Loucy (cell line): ENCODE measurements around the gene CDH12.

Experiments used
- H2AFZ ChIP-seq: fragments of 200-600 bp; sonication (generic); 2 replicates; pipeline ENCODE4 v1.6.0; 2016; ENCODE audit warnings: antibody characterized with exemption, mild to moderate bottlenecking, low read length, moderate library complexity
- H3F3A ChIP-seq: fragments of 200-600 bp; 2 replicates; pipeline ENCODE4 v1.6.0; 2016; ENCODE audit warnings: antibody characterized with exemption, low read depth, mild to moderate bottlenecking
- H3K27me3 ChIP-seq: fragments of 200-600 bp; sonication (generic); 2 replicates; pipeline ENCODE4 v1.6.1; 2014; ENCODE audit warnings: low read length, mild to moderate bottlenecking; ENCODE audit not compliant: insufficient read depth, poor library complexity, severe bottlenecking
- H3K36me3 ChIP-seq: fragments of 200-600 bp; sonication (generic); 2 replicates; pipeline ENCODE4 v1.6.1; 2016; ENCODE audit warnings: low read length; ENCODE audit not compliant: insufficient read depth
- H3K4me1 ChIP-seq: fragments of 200-600 bp; sonication (generic); 2 replicates; pipeline ENCODE4 v1.5.1; 2014; ENCODE audit warnings: low read length, mild to moderate bottlenecking; ENCODE audit not compliant: insufficient read depth, poor library complexity, severe bottlenecking
- H3K4me2 ChIP-seq: fragments of 200-600 bp; sonication (generic); 2 replicates; pipeline ENCODE4 v1.6.0; 2014; ENCODE audit warnings: antibody characterized with exemption, low read length, low read depth, mild to moderate bottlenecking; ENCODE audit not compliant: poor library complexity, severe bottlenecking
- H3K4me3 ChIP-seq: fragments of 200-600 bp; sonication (generic); 2 replicates; pipeline ENCODE4 v1.5.1; 2014; ENCODE audit warnings: low read length, mild to moderate bottlenecking, mixed read lengths; ENCODE audit not compliant: poor library complexity, severe bottlenecking
- H3K79me2 ChIP-seq: fragments of 200-600 bp; sonication (generic); 2 replicates; pipeline ENCODE4 v1.6.1; 2014; ENCODE audit warnings: low read length; ENCODE audit not compliant: insufficient read depth
- H3K9ac ChIP-seq: fragments of 200-600 bp; sonication (generic); 2 replicates; pipeline ENCODE4 v1.6.0; 2014; ENCODE audit warnings: mild to moderate bottlenecking, low read depth, low read length, moderate library complexity; ENCODE audit not compliant: poor library complexity, severe bottlenecking
- H3K9me2 ChIP-seq: fragments of 200-600 bp; sonication (generic); replicated peaks from 2 replicates; pipeline ENCODE4 v1.6.1; 2016; ENCODE audit warnings: low read depth, low read length, mixed read lengths
- H3K9me3 ChIP-seq: fragments of 200-600 bp; sonication (generic); 2 replicates; pipeline ENCODE4 v1.6.1; 2014; ENCODE audit warnings: mild to moderate bottlenecking, antibody characterized with exemption, low read length, low read depth; ENCODE audit not compliant: insufficient read depth
- H4K20me1 ChIP-seq: fragments of 200-600 bp; sonication (generic); 2 replicates; pipeline ENCODE4 v1.6.0; 2014; ENCODE audit warnings: antibody characterized with exemption, low read length, mild to moderate bottlenecking; ENCODE audit not compliant: insufficient read depth, poor library complexity, severe bottlenecking
- EZH2phosphoT487 ChIP-seq: fragments of 200-600 bp; IDR thresholded peaks from 2 replicates; pipeline ENCODE4 v1.6.1; 2018; ENCODE audit warnings: antibody characterized with exemption, mild to moderate bottlenecking, moderate library complexity, borderline replicate concordance
- TF ChIP-seq, protein P1 (sequence below): fragments of 200-600 bp; sonication (generic); conservative IDR thresholded peaks from 2 replicates; pipeline ENCODE4 v1.5.1; 2014; ENCODE audit warnings: mild to moderate bottlenecking, antibody characterized with exemption, low read length

Gene CDH12

DNA sequence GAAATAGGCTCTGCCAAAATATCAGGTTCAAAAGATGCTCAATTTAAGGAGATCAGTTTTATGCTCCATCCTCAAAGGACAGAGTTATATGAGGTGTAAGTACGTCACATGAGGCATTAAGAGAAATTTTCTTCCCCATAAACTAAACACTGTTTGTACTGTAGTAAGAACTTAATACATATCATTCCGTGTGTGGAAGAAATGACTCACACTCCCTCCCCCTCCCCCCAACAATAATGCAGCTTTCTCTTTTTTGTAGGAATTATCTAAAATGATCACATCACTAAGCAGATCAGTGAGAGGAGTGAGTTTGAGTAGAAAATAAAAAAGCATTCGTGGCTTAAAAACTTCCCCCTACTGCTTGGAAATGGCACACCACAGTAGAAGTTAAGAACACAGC is 2.2 kb downstream of the CDH12 start:
- Histone ChIP-seq H3K36me3 (no peaks in the 10 kb centered on the region), H3K79me2 (no peaks in the 10 kb centered on the region), H3F3A (no peaks in the 10 kb centered on the region), H3K4me3 (no peak overlapping the region), H3K9me3 (no peaks in the 10 kb centered on the region), H3K9me2 (no peaks in the 10 kb centered on the region), H3K9ac (no peak overlapping the region), H3K4me1 (no peaks in the 10 kb centered on the region), H3K27me3 (no peaks in the 10 kb centered on the region), H2AFZ (no peak overlapping the region), H3K4me2 (no peak overlapping the region), H4K20me1 (no peaks in the 10 kb centered on the region)
- TF ChIP-seq, protein P1, sequence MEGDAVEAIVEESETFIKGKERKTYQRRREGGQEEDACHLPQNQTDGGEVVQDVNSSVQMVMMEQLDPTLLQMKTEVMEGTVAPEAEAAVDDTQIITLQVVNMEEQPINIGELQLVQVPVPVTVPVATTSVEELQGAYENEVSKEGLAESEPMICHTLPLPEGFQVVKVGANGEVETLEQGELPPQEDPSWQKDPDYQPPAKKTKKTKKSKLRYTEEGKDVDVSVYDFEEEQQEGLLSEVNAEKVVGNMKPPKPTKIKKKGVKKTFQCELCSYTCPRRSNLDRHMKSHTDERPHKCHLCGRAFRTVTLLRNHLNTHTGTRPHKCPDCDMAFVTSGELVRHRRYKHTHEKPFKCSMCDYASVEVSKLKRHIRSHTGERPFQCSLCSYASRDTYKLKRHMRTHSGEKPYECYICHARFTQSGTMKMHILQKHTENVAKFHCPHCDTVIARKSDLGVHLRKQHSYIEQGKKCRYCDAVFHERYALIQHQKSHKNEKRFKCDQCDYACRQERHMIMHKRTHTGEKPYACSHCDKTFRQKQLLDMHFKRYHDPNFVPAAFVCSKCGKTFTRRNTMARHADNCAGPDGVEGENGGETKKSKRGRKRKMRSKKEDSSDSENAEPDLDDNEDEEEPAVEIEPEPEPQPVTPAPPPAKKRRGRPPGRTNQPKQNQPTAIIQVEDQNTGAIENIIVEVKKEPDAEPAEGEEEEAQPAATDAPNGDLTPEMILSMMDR = no peak
- TF ChIP-seq EZH2phosphoT487 = no peak

DNA sequence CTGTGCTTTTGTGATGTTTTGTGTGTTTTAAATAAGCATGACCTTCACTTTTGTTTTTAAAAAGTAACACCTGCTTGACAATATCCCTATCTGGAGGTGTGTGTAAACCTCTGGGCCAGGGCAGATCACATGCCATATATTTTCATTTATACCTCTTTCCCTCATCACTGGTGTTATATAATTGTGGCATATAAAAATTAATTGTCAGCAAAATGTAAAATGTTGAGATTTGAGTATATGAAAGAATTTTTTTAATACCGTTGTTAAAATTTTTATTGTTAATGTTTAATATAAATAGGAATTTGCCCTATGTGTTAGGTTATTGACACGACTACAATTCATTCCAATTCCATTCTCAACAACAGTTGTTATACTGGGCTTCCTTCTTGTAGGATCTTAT is 6.5 kb downstream of the CDH12 start:
- no peak overlapping the region for H2AFZ ChIP-seq
- H3K9ac ChIP-seq = no peak overlapping the region
- H3F3A ChIP-seq = no peaks in the 10 kb centered on the region
- H3K9me3 ChIP-seq = no peaks in the 10 kb centered on the region
- H3K36me3 ChIP-seq = no peaks in the 10 kb centered on the region
- no peaks in the 10 kb centered on the region for H4K20me1 ChIP-seq
- no peaks in the 10 kb centered on the region for H3K4me1 ChIP-seq
- H3K9me2 ChIP-seq = no peaks in the 10 kb centered on the region
- no peak overlapping the region for H3K4me3 ChIP-seq
- TF ChIP-seq EZH2phosphoT487 = no peak
- TF ChIP-seq, protein P1 = no peak
- H3K79me2 ChIP-seq = no peaks in the 10 kb centered on the region
- H3K4me2 ChIP-seq = no peak overlapping the region
- H3K27me3 ChIP-seq = no peaks in the 10 kb centered on the region

DNA sequence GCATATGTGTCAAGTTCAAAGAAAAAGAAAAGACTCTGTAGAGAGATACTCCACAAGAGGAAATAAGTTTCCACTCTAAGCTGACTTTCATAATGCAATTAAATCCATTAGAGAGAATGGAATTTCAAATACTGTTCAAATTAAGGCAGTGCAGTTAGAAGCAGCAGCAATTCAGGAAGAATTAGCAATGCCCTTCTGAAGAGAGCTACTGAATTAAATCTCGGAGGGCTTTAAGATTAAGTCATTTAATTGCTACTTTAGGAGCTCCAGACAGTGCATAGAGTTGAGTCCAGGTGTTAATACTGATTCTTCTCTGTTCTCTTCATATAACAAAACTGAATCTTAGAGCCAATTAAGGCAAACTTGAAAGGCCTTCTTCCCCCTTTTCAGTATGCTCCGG is 8.5 kb downstream of the CDH12 start:
- no peaks in the 10 kb centered on the region for H3K36me3 ChIP-seq
- no peak overlapping the region for H3K4me2 ChIP-seq
- H3F3A ChIP-seq = no peaks in the 10 kb centered on the region
- H3K9me2 ChIP-seq = no peaks in the 10 kb centered on the region
- no peaks in the 10 kb centered on the region for H3K9me3 ChIP-seq
- H3K27me3 ChIP-seq = no peaks in the 10 kb centered on the region
- no peaks in the 10 kb centered on the region for H4K20me1 ChIP-seq
- no peaks in the 10 kb centered on the region for H3K79me2 ChIP-seq
- H2AFZ ChIP-seq = no peak overlapping the region
- H3K4me3 ChIP-seq = no peak overlapping the region
- H3K4me1 ChIP-seq = no peaks in the 10 kb centered on the region
- H3K9ac ChIP-seq = no peak overlapping the region
- TF ChIP-seq, protein P1 = no peak
- no peak for TF ChIP-seq EZH2phosphoT487
